ENCODE data around the gene XYLT1. TPM values are rescaled to one million over a fixed set of nuclear protein-coding genes. Genes with fewer than 3 reads are reported as not detected.
A peak's percentile ranks its signal among the peaks of the same experiment; 100 is the strongest.

The XYLT1 gene
- total and polyA plus RNA-seq, 7 donors = 0.67 to 2.5 (median 1.7) TPM

- TF ChIP-seq, protein P1, sequence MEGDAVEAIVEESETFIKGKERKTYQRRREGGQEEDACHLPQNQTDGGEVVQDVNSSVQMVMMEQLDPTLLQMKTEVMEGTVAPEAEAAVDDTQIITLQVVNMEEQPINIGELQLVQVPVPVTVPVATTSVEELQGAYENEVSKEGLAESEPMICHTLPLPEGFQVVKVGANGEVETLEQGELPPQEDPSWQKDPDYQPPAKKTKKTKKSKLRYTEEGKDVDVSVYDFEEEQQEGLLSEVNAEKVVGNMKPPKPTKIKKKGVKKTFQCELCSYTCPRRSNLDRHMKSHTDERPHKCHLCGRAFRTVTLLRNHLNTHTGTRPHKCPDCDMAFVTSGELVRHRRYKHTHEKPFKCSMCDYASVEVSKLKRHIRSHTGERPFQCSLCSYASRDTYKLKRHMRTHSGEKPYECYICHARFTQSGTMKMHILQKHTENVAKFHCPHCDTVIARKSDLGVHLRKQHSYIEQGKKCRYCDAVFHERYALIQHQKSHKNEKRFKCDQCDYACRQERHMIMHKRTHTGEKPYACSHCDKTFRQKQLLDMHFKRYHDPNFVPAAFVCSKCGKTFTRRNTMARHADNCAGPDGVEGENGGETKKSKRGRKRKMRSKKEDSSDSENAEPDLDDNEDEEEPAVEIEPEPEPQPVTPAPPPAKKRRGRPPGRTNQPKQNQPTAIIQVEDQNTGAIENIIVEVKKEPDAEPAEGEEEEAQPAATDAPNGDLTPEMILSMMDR (IDR thresholded peaks at IDR 0.05) = no peak
- no peak for ATAC-seq
- H3K36me3 ChIP-seq (ENCODE audit: insufficient read depth in 1 of 2, low read depth in 1 of 2) = no peaks in the 10 kb centered on the region
- peaks cover 20% of the 10 kb centered on the region for H3K4me1 ChIP-seq
- 77 to 82% (median 82%) methylated on average over 4 of the region's 4 CpGs for WGBS, 3 donors
- no peaks in the 10 kb centered on the region for H3K27me3 ChIP-seq (ENCODE audit: insufficient read depth in 3 of 3, low read length in 2 of 3)
- DNase-seq = no peak
- no peak overlapping the region for H3K27ac ChIP-seq
- intact Hi-C loops (cut with DNase I) = loop anchor here in 1 of 2 donors (5.0 kb wide), 1 partner anchor 46 kb away; no protein-coding TSS in a partner anchor
- no peaks in the 10 kb centered on the region for H3K9me3 ChIP-seq
- H3K4me3 ChIP-seq = no peak overlapping the region
Observed at GRCh38 chr16:17273142-17273561, 197.6 kb downstream of the XYLT1 start.

DNA sequence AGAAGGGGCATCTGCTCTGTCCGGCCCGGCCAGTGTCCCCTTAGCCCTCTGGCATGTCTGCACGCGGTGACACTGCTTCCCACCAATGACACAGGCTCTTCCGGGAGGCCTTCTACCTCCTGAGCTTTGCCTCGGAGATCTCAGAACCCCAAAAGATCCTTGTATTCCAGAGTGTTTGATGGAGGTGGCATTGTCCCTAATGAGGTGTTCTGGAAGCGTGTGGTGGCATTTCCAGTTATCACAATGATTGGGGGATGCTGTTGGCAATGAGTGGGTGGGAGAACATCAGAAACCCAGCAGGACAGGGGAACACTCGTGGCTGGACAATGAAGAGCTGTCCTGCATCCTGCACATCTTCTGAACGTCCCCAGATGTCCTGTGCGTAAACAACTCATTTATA, 198.0 kb downstream of the XYLT1 start:
- Histone ChIP-seq H3K27me3 (ENCODE audit: insufficient read depth in 3 of 3, low read length in 2 of 3) (no peaks in the 10 kb centered on the region), H3K4me3 (no peak overlapping the region), H3K27ac (no peak overlapping the region), H3K9me3 (no peaks in the 10 kb centered on the region), H3K4me1 (peaks cover 20% of the 10 kb centered on the region), H3K36me3 (ENCODE audit: insufficient read depth in 1 of 2, low read depth in 1 of 2) (no peaks in the 10 kb centered on the region)
- no peak for DNase-seq
- WGBS, 3 donors = 89 to 93% (median 91%) methylated on average over 10 of the region's 10 CpGs
- TF ChIP-seq, protein P1 (IDR thresholded peaks at IDR 0.05) = no peak
- intact Hi-C loops (cut with DNase I) = loop anchor here in 1 of 2 donors (5.0 kb wide), 1 partner anchor 45 kb away; no protein-coding TSS in a partner anchor
- ATAC-seq = no peak

GRCh38 chr16:17271687-17272086, 199.1 kb downstream of the XYLT1 start:
- ATAC-seq (peak in 1 of 4 donors; percentile 11), DNase-seq (no peak)
- Histone ChIP-seq H3K27me3 (ENCODE audit: insufficient read depth in 3 of 3, low read length in 2 of 3) (no peaks in the 10 kb centered on the region), H3K4me3 (no peak overlapping the region), H3K4me1 (peaks cover 25% of the 10 kb centered on the region), H3K9me3 (no peaks in the 10 kb centered on the region), H3K36me3 (ENCODE audit: insufficient read depth in 1 of 2, low read depth in 1 of 2) (no peaks in the 10 kb centered on the region), H3K27ac (no peak overlapping the region)
- 70 to 71% (median 71%) methylated on average over 4 of the region's 4 CpGs for WGBS, 3 donors
- intact Hi-C loops (cut with DNase I) = loop anchor here in 1 of 2 donors (5.0 kb wide), 1 partner anchor 44 kb away; no protein-coding TSS in a partner anchor
- TF ChIP-seq, protein P1 (IDR thresholded peaks at IDR 0.05) = no peak

DNA sequence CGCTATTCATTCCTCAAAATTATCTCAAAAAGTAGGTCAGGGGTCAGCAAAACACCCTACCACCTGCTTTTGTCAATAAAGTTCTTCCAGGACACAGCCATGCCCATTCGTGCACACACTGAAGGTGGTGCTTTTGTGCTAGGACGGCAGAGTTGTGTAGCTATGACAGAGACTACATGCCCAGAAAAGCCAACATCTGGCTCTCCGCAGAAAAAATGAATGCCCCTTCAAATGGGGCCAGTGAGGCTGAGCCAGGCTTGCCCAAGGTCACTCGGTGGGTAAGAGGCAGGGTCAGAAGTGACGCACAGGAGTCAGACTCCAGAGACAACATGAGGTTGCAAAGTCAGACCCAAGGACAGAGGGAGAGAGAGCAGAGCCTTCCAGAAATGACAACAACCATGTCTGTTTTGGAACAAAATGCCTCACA, 200.1 kb downstream of the XYLT1 start:
- no peak for DNase-seq
- Histone ChIP-seq H3K27me3 (ENCODE audit: insufficient read depth in 3 of 3, low read length in 2 of 3) (no peaks in the 10 kb centered on the region), H3K4me1 (peaks cover 26% of the 10 kb centered on the region), H3K27ac (peak overlapping the region; percentile 33), H3K9me3 (no peaks in the 10 kb centered on the region), H3K4me3 (peak overlapping the region; percentile 24), H3K36me3 (ENCODE audit: insufficient read depth in 1 of 2, low read depth in 1 of 2) (no peaks in the 10 kb centered on the region)
- peak; percentile 40 to 72 (median 62) for ATAC-seq
- 18 to 37% (median 29%) methylated on average over 6 of the region's 6 CpGs for WGBS, 3 donors
- intact Hi-C loops (cut with DNase I) = loop anchor here in 1 of 2 donors (5.0 kb wide), 1 partner anchor 43 kb away; no protein-coding TSS in a partner anchor
- TF ChIP-seq, protein P1 (IDR thresholded peaks at IDR 0.05) = no peak

- H3K4me1 ChIP-seq = peaks cover 26% of the 10 kb centered on the region
- H3K9me3 ChIP-seq = no peaks in the 10 kb centered on the region
- DNase-seq (no peak), ATAC-seq (peak in 3 of 4 donors; percentile 10 to 19 (median 17))
- H3K36me3 ChIP-seq (ENCODE audit: insufficient read depth in 1 of 2, low read depth in 1 of 2) = no peaks in the 10 kb centered on the region
- peak overlapping the region; percentile 24 for H3K4me3 ChIP-seq
- H3K27me3 ChIP-seq (ENCODE audit: insufficient read depth in 3 of 3, low read length in 2 of 3) = no peaks in the 10 kb centered on the region
- peak overlapping the region; percentile 33 for H3K27ac ChIP-seq
- intact Hi-C loops (cut with DNase I) = loop anchor here in 1 of 2 donors (5.0 kb wide), 1 partner anchor 43 kb away; no protein-coding TSS in a partner anchor
- TF ChIP-seq, protein P1 (IDR thresholded peaks at IDR 0.05) = no peak
- WGBS, 3 donors = 44 to 56% (median 54%) methylated on average over 3 of the region's 3 CpGs
Observed at GRCh38 chr16:17270111-17270510, 200.6 kb downstream of the XYLT1 start.

Data from psoas muscle (tissue), 8 donors.